H9 (cell line): ENCODE measurements around the gene EPAS1. TPM values are rescaled to one million over a fixed set of nuclear protein-coding genes. Genes with fewer than 3 reads are reported as not detected.

Experiments
- DNase-seq: peaks from one replicate; pipeline ENCODE4 v3.0.0-alpha.2; 2017
- H2AFZ ChIP-seq: one replicate; pipeline ENCODE4 v1.6.1; 2013; ENCODE audit warnings: mild to moderate bottlenecking, low read length, control low read depth, moderate library complexity
- H2AK5ac ChIP-seq: 2 replicates; pipeline ENCODE4 v1.6.1; 2013; ENCODE audit warnings: low read length, control low read depth, mixed read lengths; ENCODE audit not compliant: insufficient read length
- H2BK120ac ChIP-seq: one replicate; pipeline ENCODE4 v1.6.1; 2013; ENCODE audit warnings: low read depth, mild to moderate bottlenecking, low read length, control low read depth, inconsistent platforms; ENCODE audit not compliant: poor library complexity, severe bottlenecking
- H2BK12ac ChIP-seq: 2 replicates; pipeline ENCODE4 v1.6.1; 2013; ENCODE audit warnings: low read length, control low read depth, mixed read lengths, low read depth; ENCODE audit not compliant: insufficient read length
- H2BK15ac ChIP-seq: 2 replicates; pipeline ENCODE4 v1.6.1; 2013; ENCODE audit warnings: low read depth, low read length, control low read depth
- H2BK20ac ChIP-seq: one replicate; pipeline ENCODE4 v1.6.1; 2013; ENCODE audit warnings: low read depth, mild to moderate bottlenecking, low read length, control low read depth, inconsistent platforms; ENCODE audit not compliant: poor library complexity, severe bottlenecking
- H2BK5ac ChIP-seq: 2 replicates; pipeline ENCODE4 v1.6.1; 2013; ENCODE audit warnings: low read length, control low read depth, mixed read lengths; ENCODE audit not compliant: insufficient read length
- H3K14ac ChIP-seq: 2 replicates; pipeline ENCODE4 v1.6.1; 2013; ENCODE audit warnings: low read length, control low read depth; ENCODE audit not compliant: insufficient read depth
- H3K18ac ChIP-seq: 2 replicates; pipeline ENCODE4 v1.6.1; 2013; ENCODE audit warnings: low read depth, mild to moderate bottlenecking, mixed read lengths, low read length, control low read depth; ENCODE audit not compliant: insufficient read length
- H3K23ac ChIP-seq: 2 replicates; pipeline ENCODE4 v1.6.1; 2013; ENCODE audit warnings: low read length, control low read depth, mixed read lengths, low read depth; ENCODE audit not compliant: insufficient read length
- H3K23me2 ChIP-seq: 2 replicates; pipeline ENCODE4 v1.6.1; 2013; ENCODE audit warnings: low read depth, mild to moderate bottlenecking, mixed read lengths, low read length, control low read depth; ENCODE audit not compliant: insufficient read length, poor library complexity, severe bottlenecking
- H3K27ac ChIP-seq: 2 replicates; pipeline ENCODE4 v1.5.1; 2013; ENCODE audit warnings: low read length, control low read depth, mixed read lengths, low read depth; ENCODE audit not compliant: insufficient read length
- H3K27me3 ChIP-seq: 2 replicates; pipeline ENCODE4 v1.6.1; 2013; ENCODE audit warnings: low read length, control low read depth, inconsistent platforms; ENCODE audit not compliant: insufficient read depth
- H3K4ac ChIP-seq: 2 replicates; pipeline ENCODE4 v1.6.1; 2013; ENCODE audit warnings: low read depth, mild to moderate bottlenecking, control low read depth, inconsistent platforms, low read length, moderate library complexity
- H3K4me1 ChIP-seq: 2 replicates; pipeline ENCODE4 v1.6.1; 2013; ENCODE audit warnings: low read length, control low read depth, inconsistent platforms; ENCODE audit not compliant: insufficient read depth
- H3K4me2 ChIP-seq: 2 replicates; pipeline ENCODE4 v1.6.1; 2013; ENCODE audit warnings: low read length, control low read depth, mixed read lengths; ENCODE audit not compliant: insufficient read length, insufficient read depth
- H3K56ac ChIP-seq: 2 replicates; pipeline ENCODE4 v1.6.1; 2013; ENCODE audit warnings: low read depth, mild to moderate bottlenecking, mixed read lengths, low read length, control low read depth; ENCODE audit not compliant: insufficient read length
- H3K79me1 ChIP-seq: 2 replicates; pipeline ENCODE4 v1.6.1; 2013; ENCODE audit warnings: low read depth, mild to moderate bottlenecking, moderate library complexity, low read length, control low read depth, inconsistent platforms; ENCODE audit not compliant: insufficient read depth, poor library complexity, severe bottlenecking
- H3K79me2 ChIP-seq: 2 replicates; pipeline ENCODE4 v1.6.1; 2013; ENCODE audit warnings: low read length, control low read depth, inconsistent platforms; ENCODE audit not compliant: insufficient read depth
- H3K9ac ChIP-seq: 2 replicates; pipeline ENCODE4 v1.6.1; 2013; ENCODE audit warnings: low read length, control low read depth, mixed read lengths; ENCODE audit not compliant: insufficient read length; ENCODE audit errors: extremely low read depth
- H3K9me3 ChIP-seq: one replicate; pipeline ENCODE4 v1.6.1; 2013; ENCODE audit warnings: low read depth, low read length, inconsistent platforms; ENCODE audit not compliant: control insufficient read depth
- H3T11ph ChIP-seq: one replicate; pipeline ENCODE4 v1.6.1; 2013; ENCODE audit warnings: mild to moderate bottlenecking, low read length, control low read depth, inconsistent platforms
- H4K20me1 ChIP-seq: one replicate; pipeline ENCODE4 v1.6.1; 2013; ENCODE audit not compliant: control insufficient read depth, insufficient read length, insufficient read depth
- H4K5ac ChIP-seq: 2 replicates; pipeline ENCODE4 v1.6.1; 2013; ENCODE audit warnings: low read depth, mild to moderate bottlenecking, mixed read lengths, low read length, control low read depth; ENCODE audit not compliant: insufficient read length
- H4K8ac ChIP-seq: replicated peaks from 2 replicates; pipeline ENCODE4 v1.6.1; 2013; ENCODE audit warnings: low read length, control low read depth, mixed read lengths, low read depth; ENCODE audit not compliant: insufficient read length
- H4K91ac ChIP-seq: 2 replicates; pipeline ENCODE4 v1.6.1; 2013; ENCODE audit warnings: low read depth, mild to moderate bottlenecking, moderate library complexity, mixed read lengths, low read length, control low read depth; ENCODE audit not compliant: insufficient read length
- H3K27ac Mint-ChIP-seq, 3 experiments: 2 replicates in 2 of 3; 3 replicates in 1 of 3; pipeline ENCODE4 v1.8.0; 2020 to 2021; ENCODE audit warnings: mixed read lengths in 3 of 3, mild to moderate bottlenecking in 1 of 3, moderate library complexity in 1 of 3
- H3K27me3 Mint-ChIP-seq: 2 replicates; pipeline ENCODE4 v1.8.0; 2021; ENCODE audit warnings: low read depth, mild to moderate bottlenecking, moderate library complexity, mixed read lengths
- H3K36me3 Mint-ChIP-seq, 3 experiments: 2 replicates in 2 of 3; 3 replicates in 1 of 3; pipeline ENCODE4 v1.8.0; 2020 to 2021; ENCODE audit warnings: low read depth in 3 of 3, mixed read lengths in 3 of 3; ENCODE audit not compliant: insufficient read depth in 1 of 3
- H3K4me1 Mint-ChIP-seq, 2 experiments: 2 replicates each; pipeline ENCODE4 v1.8.0; 2020; ENCODE audit warnings: mixed read lengths in 2 of 2
- H3K4me3 Mint-ChIP-seq, 2 experiments: 2 replicates in 1 of 2; 3 replicates in 1 of 2; pipeline ENCODE4 v1.8.0; 2020 to 2021; ENCODE audit warnings: mild to moderate bottlenecking in 2 of 2, mixed read lengths in 2 of 2, moderate library complexity in 1 of 2
- H3K9me3 Mint-ChIP-seq, 2 experiments: 2 replicates in 1 of 2; 3 replicates in 1 of 2; pipeline ENCODE4 v1.8.0; 2020; ENCODE audit warnings: mild to moderate bottlenecking in 2 of 2, mixed read lengths in 2 of 2, moderate library complexity in 1 of 2
- CTCF ChIP-seq: fragments of 200-600 bp; sonication (generic); conservative IDR thresholded peaks from 3 replicates; pipeline ENCODE4 v1.8.0; 2021; ENCODE audit warnings: antibody characterized with exemption, mild to moderate bottlenecking
- WGBS: extraction: QIAGEN DNeasy Blood & Tissue Kit; methylation state at CpG from one replicate; pipeline ENCODE4 v1.1.7; 2013; ENCODE audit warnings: missing lambda C conversion rate, low lambda C conversion rate, mixed read lengths; ENCODE audit not compliant: insufficient read length; ENCODE audit errors: extremely low coverage; 5-methylcytosine and 5-hydroxymethylcytosine counted together
- total RNA-seq: library from RNA; stranded (reverse); gene quantifications from 2 replicates; pipeline ENCODE4 v1.2.1, GENCODE V29; 2021

The EPAS1 gene
- total RNA-seq, 1 experiment from 2014 or later, result 1.1 TPM

- Mint-ChIP-seq H3K36me3 (no peaks in the 10 kb centered on the region), H3K27ac (no peak overlapping the region), H3K9me3 (no peaks in the 10 kb centered on the region), H3K4me3 (no peak overlapping the region), H3K4me1 (peaks cover 1% of the 10 kb centered on the region in 2 experiments; a peak in 1 of 4 replicates), H3K27me3 (peaks cover 6% of the 10 kb centered on the region)
- Histone ChIP-seq H3K79me2 (no peaks in the 10 kb centered on the region), H3K14ac (no peak overlapping the region), H2BK5ac (no peak overlapping the region), H3K23me2 (no peaks in the 10 kb centered on the region), H3K9ac (no peak overlapping the region), H2BK15ac (no peak overlapping the region), H4K91ac (no peak overlapping the region), H4K20me1 (no peaks in the 10 kb centered on the region), H3K27me3 (no peaks in the 10 kb centered on the region), H2BK12ac (no peak overlapping the region), H3K4ac (no peak overlapping the region), H4K8ac (no peak overlapping the region), H3K9me3 (no peaks in the 10 kb centered on the region), H3K4me1 (no peaks in the 10 kb centered on the region), H3T11ph (no peak overlapping the region), H2AFZ (no peak overlapping the region), H3K27ac (no peak overlapping the region), H2AK5ac (no peak overlapping the region), H3K23ac (no peak overlapping the region), H3K4me2 (no peak overlapping the region), H3K18ac (no peak overlapping the region), H3K56ac (no peak overlapping the region), H2BK120ac (no peak overlapping the region), H2BK20ac (no peak overlapping the region), H3K79me1 (no peaks in the 10 kb centered on the region), H4K5ac (no peak overlapping the region)
- no CpG with 5 or more reads among the region's 2 CpGs for WGBS
- no peak for DNase-seq
- no peak for TF ChIP-seq CTCF
These were observed 32.8 kb upstream of the EPAS1 start for GRCh38 chr2:46264447-46264846.
